Type B pancreatic cell (in vitro differentiated cells): ENCODE measurements around the gene CRELD2. TPM values are rescaled to one million over a fixed set of nuclear protein-coding genes. Genes with fewer than 3 reads are reported as not detected.

Experiments used
- DNase-seq: peaks from one replicate; pipeline ENCODE4 v3.0.0; 2021; ENCODE audit warnings: mixed read lengths; ENCODE audit not compliant: unreplicated experiment; ENCODE audit errors: extremely low spot score
- H3K27ac Mint-ChIP-seq: 2 replicates; pipeline ENCODE4 v1.8.0; 2021; ENCODE audit warnings: mild to moderate bottlenecking, mixed read lengths
- H3K27me3 Mint-ChIP-seq: 2 replicates; pipeline ENCODE4 v1.8.0; 2021; ENCODE audit warnings: mixed read lengths
- H3K36me3 Mint-ChIP-seq: 2 replicates; pipeline ENCODE4 v1.8.0; 2021; ENCODE audit warnings: mixed read lengths
- H3K4me1 Mint-ChIP-seq: one replicate; pipeline ENCODE4 v1.8.0; 2021; ENCODE audit warnings: mixed read lengths; ENCODE audit not compliant: unreplicated experiment
- H3K4me3 Mint-ChIP-seq: 2 replicates; pipeline ENCODE4 v1.8.0; 2021; ENCODE audit warnings: mild to moderate bottlenecking, mixed read lengths
- H3K9me3 Mint-ChIP-seq: 2 replicates; pipeline ENCODE4 v1.8.0; 2021; ENCODE audit warnings: mixed read lengths
- CTCF ChIP-seq: fragments of 200-600 bp; sonication (generic); conservative IDR thresholded peaks from 2 replicates; pipeline ENCODE4 v1.5.0; 2021; ENCODE audit warnings: antibody characterized with exemption, mild to moderate bottlenecking
- total RNA-seq: library from RNA; stranded (reverse); gene quantifications from 2 replicates; pipeline ENCODE4 v1.2.1, GENCODE V29; 2021; ENCODE audit warnings: low replicate concordance

The CRELD2 gene
- total RNA-seq, 1 donor from 2014 or later: 55.8 TPM

- Mint-ChIP-seq H3K4me1 (peaks cover 6% of the 10 kb centered on the region), H3K27me3 (peaks cover 5% of the 10 kb centered on the region), H3K4me3 (peak overlapping the region; percentile 44), H3K36me3 (no peaks in the 10 kb centered on the region), H3K27ac (no peak overlapping the region), H3K9me3 (no peaks in the 10 kb centered on the region)
- no peak for DNase-seq
- no peak for TF ChIP-seq CTCF
These were observed 15.9 kb downstream of the CRELD2 start for GRCh38 chr22:49934160-49934890.

GRCh38 chr22:49934891-49935557 lies 16.6 kb downstream of the CRELD2 start:
- TF ChIP-seq CTCF: no peak
- Mint-ChIP-seq H3K9me3 (no peaks in the 10 kb centered on the region), H3K27me3 (peaks cover 5% of the 10 kb centered on the region), H3K4me1 (peaks cover 10% of the 10 kb centered on the region), H3K36me3 (no peaks in the 10 kb centered on the region), H3K4me3 (no peak overlapping the region), H3K27ac (no peak overlapping the region)
- DNase-seq: no peak

- Mint-ChIP-seq H3K4me1 (peaks cover 10% of the 10 kb centered on the region), H3K27ac (no peak overlapping the region), H3K36me3 (no peaks in the 10 kb centered on the region), H3K4me3 (no peak overlapping the region), H3K9me3 (no peaks in the 10 kb centered on the region), H3K27me3 (peaks cover 5% of the 10 kb centered on the region)
- TF ChIP-seq CTCF: no peak
- no peak for DNase-seq
These were observed 17.1 kb downstream of the CRELD2 start for GRCh38 chr22:49935561-49935960.

- H3K27me3 Mint-ChIP-seq: no peaks in the 10 kb centered on the region
- no peak overlapping the region for H3K4me3 Mint-ChIP-seq
- no peaks in the 10 kb centered on the region for H3K36me3 Mint-ChIP-seq
- peaks cover 4% of the 10 kb centered on the region for H3K4me1 Mint-ChIP-seq
- H3K27ac Mint-ChIP-seq: peak overlapping the region; percentile 48
- no peak for TF ChIP-seq CTCF
- no peak for DNase-seq
- H3K9me3 Mint-ChIP-seq: no peaks in the 10 kb centered on the region
These were observed 17.9 kb downstream of the CRELD2 start for GRCh38 chr22:49936018-49936972.

- DNase-seq: no peak
- Mint-ChIP-seq H3K4me1 (peaks cover 4% of the 10 kb centered on the region), H3K27ac (peak overlapping the region; percentile 48), H3K27me3 (no peaks in the 10 kb centered on the region), H3K36me3 (no peaks in the 10 kb centered on the region), H3K9me3 (no peaks in the 10 kb centered on the region), H3K4me3 (no peak overlapping the region)
- no peak for TF ChIP-seq CTCF
These were observed 18.7 kb downstream of the CRELD2 start for GRCh38 chr22:49936973-49937757.
